ENCODE results near the gene ADAMTS16.

The ADAMTS16 gene

GRCh38 chr5:5271786-5272321, 131.7 kb downstream of the ADAMTS16 start:
- TF ChIP-seq, protein P1, sequence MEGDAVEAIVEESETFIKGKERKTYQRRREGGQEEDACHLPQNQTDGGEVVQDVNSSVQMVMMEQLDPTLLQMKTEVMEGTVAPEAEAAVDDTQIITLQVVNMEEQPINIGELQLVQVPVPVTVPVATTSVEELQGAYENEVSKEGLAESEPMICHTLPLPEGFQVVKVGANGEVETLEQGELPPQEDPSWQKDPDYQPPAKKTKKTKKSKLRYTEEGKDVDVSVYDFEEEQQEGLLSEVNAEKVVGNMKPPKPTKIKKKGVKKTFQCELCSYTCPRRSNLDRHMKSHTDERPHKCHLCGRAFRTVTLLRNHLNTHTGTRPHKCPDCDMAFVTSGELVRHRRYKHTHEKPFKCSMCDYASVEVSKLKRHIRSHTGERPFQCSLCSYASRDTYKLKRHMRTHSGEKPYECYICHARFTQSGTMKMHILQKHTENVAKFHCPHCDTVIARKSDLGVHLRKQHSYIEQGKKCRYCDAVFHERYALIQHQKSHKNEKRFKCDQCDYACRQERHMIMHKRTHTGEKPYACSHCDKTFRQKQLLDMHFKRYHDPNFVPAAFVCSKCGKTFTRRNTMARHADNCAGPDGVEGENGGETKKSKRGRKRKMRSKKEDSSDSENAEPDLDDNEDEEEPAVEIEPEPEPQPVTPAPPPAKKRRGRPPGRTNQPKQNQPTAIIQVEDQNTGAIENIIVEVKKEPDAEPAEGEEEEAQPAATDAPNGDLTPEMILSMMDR (conservative IDR thresholded peaks at IDR 0.05): no peak

DNA sequence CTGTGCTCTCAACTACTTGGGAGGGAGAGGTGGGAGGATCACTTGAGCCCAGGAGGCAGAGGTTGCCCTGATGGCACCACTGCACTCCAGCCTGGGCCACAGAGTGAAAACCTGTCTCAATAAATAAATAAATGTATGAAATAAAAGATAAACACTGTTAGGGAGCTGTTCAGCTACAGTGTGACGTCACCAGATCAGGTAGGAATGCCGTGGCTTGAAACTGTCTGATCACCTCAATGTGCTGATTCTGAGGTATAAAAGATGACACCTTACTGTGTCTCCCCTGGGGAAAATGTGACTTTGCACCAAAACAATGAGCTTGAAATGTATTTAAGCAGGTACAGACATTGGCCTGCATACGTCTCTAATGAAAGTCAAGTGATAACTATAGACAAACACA, 133.3 kb downstream of the ADAMTS16 start:
- H3K27ac ChIP-seq: no peak overlapping the region; the same call in 1 of the 2 replicates
- TF ChIP-seq, protein P1 (conservative IDR thresholded peaks at IDR 0.05): no peak

More at GRCh38 chr5:5271786-5272321, 131.7 kb downstream of the ADAMTS16 start:
- peak overlapping the region; percentile 44 for H3K27ac ChIP-seq

DNA sequence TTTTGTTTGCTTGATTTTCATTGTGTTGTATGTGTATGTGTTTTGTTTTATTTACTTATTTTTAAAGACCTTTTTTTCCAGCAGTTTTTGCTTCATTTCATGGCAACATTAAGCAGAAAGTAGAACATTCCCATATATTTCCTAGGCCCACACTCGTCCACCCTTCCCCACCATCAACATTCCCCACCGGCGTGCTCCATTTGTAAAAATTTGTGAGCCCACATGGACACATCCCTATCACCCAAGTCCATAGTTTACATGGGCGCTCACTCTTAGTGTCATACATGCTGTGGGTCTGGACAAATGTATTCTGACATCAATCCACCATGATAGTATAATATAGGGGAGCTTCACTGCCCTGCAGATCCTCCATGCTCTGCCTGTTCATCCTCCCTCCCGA, 133.8 kb downstream of the ADAMTS16 start:
- TF ChIP-seq, protein P1 (conservative IDR thresholded peaks at IDR 0.05): no peak
- no peak overlapping the region; the same call in 1 of the 2 replicates for H3K27ac ChIP-seq

DNA sequence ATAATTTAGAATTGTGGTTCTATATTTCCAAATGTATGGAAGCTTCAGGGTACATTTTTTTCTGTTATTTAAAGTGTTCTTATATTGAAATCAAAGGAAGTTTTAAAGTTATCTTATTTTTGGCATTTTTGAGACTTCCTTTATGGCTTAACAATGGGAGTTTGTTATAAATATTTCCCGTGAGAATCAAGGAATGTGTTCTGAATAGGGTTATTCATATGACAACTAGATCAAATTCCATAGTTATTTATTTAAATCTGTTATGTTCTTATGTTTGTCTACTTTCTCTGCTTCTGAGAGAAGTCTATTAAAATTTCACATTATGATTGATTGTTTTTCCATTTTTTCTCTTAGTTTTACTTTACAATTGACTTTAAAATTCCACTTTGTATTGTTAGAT, 135.1 kb downstream of the ADAMTS16 start:
- TF ChIP-seq, protein P1 (conservative IDR thresholded peaks at IDR 0.05): no peak
- H3K27ac ChIP-seq: no peak overlapping the region

- H3K27ac ChIP-seq: no peak overlapping the region; the same call in 1 of the 2 replicates
- TF ChIP-seq, protein P1 (conservative IDR thresholded peaks at IDR 0.05): no peak
Observed at GRCh38 chr5:5276430-5276829, 136.3 kb downstream of the ADAMTS16 start.

- H3K27ac ChIP-seq: peak overlapping the region; percentile 59; the same call in 1 of the 2 replicates
- TF ChIP-seq, protein P1 (conservative IDR thresholded peaks at IDR 0.05): no peak
Observed at GRCh38 chr5:5276951-5277517, 136.9 kb downstream of the ADAMTS16 start.

DNA sequence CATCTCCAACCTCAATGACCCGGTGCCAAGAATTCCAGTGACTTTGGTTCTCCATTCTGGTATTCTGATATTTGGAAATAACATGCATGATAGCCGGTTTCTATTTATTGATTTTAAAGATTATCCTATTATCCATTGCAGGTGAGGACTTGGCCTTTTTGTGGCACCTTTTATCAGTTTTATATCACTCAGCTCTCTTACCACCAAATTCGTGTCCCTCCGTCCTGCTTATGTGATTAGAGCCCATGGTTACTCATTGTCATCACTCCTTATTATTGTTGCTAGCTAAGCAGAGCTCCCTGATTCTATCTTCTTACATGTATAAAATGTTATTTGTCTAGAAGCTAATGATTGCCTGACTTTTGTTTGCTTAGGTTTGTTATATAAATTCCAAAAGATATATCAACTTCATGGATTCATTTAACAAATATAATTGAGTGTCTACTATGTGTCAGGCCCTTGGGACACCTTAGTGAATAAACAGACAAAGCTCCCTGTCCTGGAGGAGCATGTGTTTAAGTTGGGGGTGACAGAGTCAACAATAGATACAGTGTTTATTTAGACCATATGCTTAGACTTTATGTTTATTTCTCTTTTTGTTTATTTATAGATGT, 138.2 kb downstream of the ADAMTS16 start:
- TF ChIP-seq, protein P1 (conservative IDR thresholded peaks at IDR 0.05): no peak
- H3K27ac ChIP-seq: peak overlapping the region; percentile 59
